GM12878 (cell line): ENCODE data around the gene TADA3. TPM values are rescaled to one million over a fixed set of nuclear protein-coding genes. Genes with fewer than 3 reads are reported as not detected.

Experiments used
- ATAC-seq: fragments of 200-7000 bp; cut with Tn5 transposase; 3 replicates; pipeline ENCODE4 v1.9.1; 2020; ENCODE audit warnings: mild to moderate bottlenecking, moderate library complexity
- BruUV-seq: library from RNA; stranded (reverse); fragments of 400-500 nt; replicated peaks from 2 replicates; lab custom pipeline; 2021; lab: Mats Ljungman, UMichigan
- CTCF ChIA-PET: fragments of 300-600 bp; sonication (Branson Sonifier 250); formaldehyde crosslinking; extraction: SDS; loops from one replicate; lab custom pipeline; 2021; ENCODE audit warnings: inconsistent platforms; lab: Yijun Ruan, JAX
- POLR2A ChIA-PET: fragments of 350-600 bp; formaldehyde crosslinking; extraction: SDS; loops from one replicate; lab custom pipeline; 2021; ENCODE audit warnings: inconsistent platforms; lab: Charles Lee
- RAD21 ChIA-PET: fragments of 300-600 bp; sonication (Branson Sonifier 250); formaldehyde crosslinking; loops from one replicate; lab custom pipeline; 2023; ENCODE audit warnings: antibody characterized with exemption; ENCODE audit not compliant: unreplicated experiment; lab: Charles Lee
- SMC1A ChIA-PET: fragments of 300-600 bp; sonication (Branson Sonifier 250); formaldehyde crosslinking; loops from one replicate; lab custom pipeline; 2023; ENCODE audit not compliant: unreplicated experiment, uncharacterized antibody; lab: Charles Lee
- DNase-seq: peaks from one replicate; pipeline ENCODE4 v3.0.0-alpha.2; 2011; ENCODE audit warnings: low read depth, low spot score
- FAIRE-seq: peaks from 3 replicates; lab custom pipeline; 2011; peaks lifted over from hg19 to GRCh38; lab: Jason Lieb, UNC
- H2AFZ ChIP-seq: 2 replicates; pipeline ENCODE4 v1.6.0; 2011; ENCODE audit warnings: low read depth, low read length, control low read depth; ENCODE audit not compliant: control insufficient read depth
- H3K27ac ChIP-seq: 2 replicates; pipeline ENCODE4 v1.5.1; 2011; ENCODE audit warnings: control low read depth; ENCODE audit not compliant: control insufficient read depth, insufficient read depth
- H3K27me3 ChIP-seq, 2 experiments: replicated peaks in 1 of 2; 2 replicates each; pipeline versions ENCODE4 v1.6.0 to v1.6.1; 2011; ENCODE audit warnings: low read length in 1 of 2; ENCODE audit not compliant: control insufficient read depth in 2 of 2, insufficient read depth in 2 of 2
- H3K36me3 ChIP-seq, 2 experiments: 2 replicates each; pipeline ENCODE4 v1.5.1; 2011; ENCODE audit warnings: low read length in 1 of 2; ENCODE audit not compliant: control insufficient read depth in 2 of 2, insufficient read depth in 2 of 2
- H3K4me1 ChIP-seq: 2 replicates; pipeline ENCODE4 v1.6.1; 2011; ENCODE audit warnings: mild to moderate bottlenecking, low read length, moderate library complexity, mixed read lengths; ENCODE audit not compliant: control insufficient read depth, insufficient read depth
- H3K4me2 ChIP-seq: 2 replicates; pipeline ENCODE4 v1.6.0; 2011; ENCODE audit warnings: control low read depth; ENCODE audit not compliant: control insufficient read depth, insufficient read depth
- H3K4me3 ChIP-seq: fragments of 200-600 bp; sonication (generic); 2 replicates; pipeline ENCODE4 v1.5.1; 2016
- H3K79me2 ChIP-seq: 2 replicates; pipeline ENCODE4 v1.6.0; 2011; ENCODE audit warnings: low read length; ENCODE audit not compliant: control insufficient read depth, insufficient read depth
- H3K9ac ChIP-seq: 2 replicates; pipeline ENCODE4 v1.8.0; 2011; ENCODE audit warnings: low read length, control low read depth, mixed read lengths; ENCODE audit not compliant: control insufficient read depth, insufficient read depth
- H3K9me3 ChIP-seq: replicated peaks from 3 replicates; pipeline ENCODE4 v1.5.1; 2011; ENCODE audit warnings: mild to moderate bottlenecking, low read length; ENCODE audit not compliant: control insufficient read depth, insufficient read depth
- H4K20me1 ChIP-seq: 2 replicates; pipeline ENCODE4 v1.6.0; 2011; ENCODE audit not compliant: control insufficient read depth, insufficient read depth
- CHD4 ChIP-seq: fragments of 200-600 bp; sonication (generic); IDR thresholded peaks from 2 replicates; pipeline ENCODE4 v1.6.1; 2016; ENCODE audit warnings: mild to moderate bottlenecking
- ELK1 ChIP-seq: IDR thresholded peaks from 2 replicates; pipeline ENCODE4 v1.6.1; 2012; ENCODE audit warnings: low read depth, low read length, improper control_type of control experiment
- FOS ChIP-seq: IDR thresholded peaks from 3 replicates; pipeline ENCODE4 v1.6.1; 2011; ENCODE audit warnings: borderline replicate concordance; ENCODE audit not compliant: insufficient read length; ENCODE audit errors: extremely low read depth
- IRF3 ChIP-seq: fragments of 450-650 bp; IDR thresholded peaks from 2 replicates; pipeline ENCODE4 v1.6.1; 2014; ENCODE audit warnings: mild to moderate bottlenecking
- NKRF ChIP-seq: fragments of 450-650 bp; conservative IDR thresholded peaks from 2 replicates; pipeline ENCODE4 v1.6.1; 2017; ENCODE audit warnings: mild to moderate bottlenecking, moderate library complexity
- PAX8 ChIP-seq: fragments of 450-650 bp; IDR thresholded peaks from 2 replicates; pipeline ENCODE4 v1.6.1; 2017; ENCODE audit warnings: mild to moderate bottlenecking, moderate library complexity
- ZBTB40 ChIP-seq: fragments of 450-650 bp; IDR thresholded peaks from 2 replicates; pipeline ENCODE4 v1.6.1; 2016; ENCODE audit warnings: mild to moderate bottlenecking, moderate library complexity, borderline replicate concordance
- ZNF24 ChIP-seq: fragments of 450-650 bp; IDR thresholded peaks from 2 replicates; pipeline ENCODE4 v1.6.1; 2017; ENCODE audit warnings: antibody characterized with exemption, mild to moderate bottlenecking
- WGBS: methylation state at CpG from one replicate; pipeline ENCODE4 v1.1.6; 2016; ENCODE audit warnings: low lambda C conversion rate; ENCODE audit not compliant: insufficient replicate concordance, insufficient coverage; ENCODE audit errors: missing lambda C conversion rate; 5-methylcytosine and 5-hydroxymethylcytosine counted together
- in situ Hi-C: fragments of 300-500 bp; cut with MboI; formaldehyde crosslinking; loops from 9 replicates; pipeline ENCODE4 v1.14.3; 2018; ENCODE audit warnings: mixed read lengths
- intact Hi-C: fragments of 100-400 bp; cut with micrococcal nuclease; formaldehyde crosslinking; loops from one replicate; pipeline ENCODE4 v1.14.2; 2022; ENCODE audit not compliant: unreplicated experiment
- polyA plus RNA-seq, 11 experiments: library from polyadenylated mRNA; depleted of rRNA in 4 of 11; unstranded in 6 of 11; stranded (reverse) in 5 of 11; fragments of >200 nt; fragmentation: Nextera tagmentation in 4 of 11; fragmentation: Illumina TruSeq in 1 of 11; extraction: Ambion mirVana in 4 of 11; extraction: Trizol in 1 of 11; gene quantifications; 1 replicate in 1 of 11; 2 replicates in 10 of 11; pipeline versions ENCODE4 v1.2.1 to v1.2.3, GENCODE V29; 2011 to 2016; ENCODE audit warnings: inconsistent platforms in 2 of 11, missing spikeins in 2 of 11, low read depth in 1 of 11
- total RNA-seq, 4 experiments: library from RNA; depleted of rRNA in 3 of 4; stranded (reverse); fragments of >200 nt in 3 of 4; fragmentation: Illumina TruSeq in 1 of 4; extraction: Trizol in 1 of 4; gene quantifications; 2 replicates each; pipeline versions ENCODE4 v1.2.1 to v1.2.3, GENCODE V29; 2013 to 2021

Gene TADA3
- total and polyA plus RNA-seq, 10 of the 15 experiments (the other 5 are each of a cell fraction or from before 2014, with no cell fraction given), result 2.6 to 71.2 (median 51.0) TPM

GRCh38 chr3:9742560-9742959, 49.7 kb downstream of the TADA3 start:
- ATAC-seq, result no peak
- no peaks in the 10 kb centered on the region for H3K9me3 ChIP-seq
- DNase-seq, result no peak
- H3K79me2 ChIP-seq, result no peaks in the 10 kb centered on the region
- no peaks in the 10 kb centered on the region for H3K27me3 ChIP-seq
- SMC1A ChIA-PET, result no interaction called here
- no peak overlapping the region for H3K4me3 ChIP-seq
- RAD21 ChIA-PET, result no interaction called here
- H3K27ac ChIP-seq, result no peak overlapping the region
- in situ Hi-C loops, result no loop called here
- TF ChIP-seq FOS (no peak), CHD4 (no peak)
- POLR2A ChIA-PET, result no interaction called here
- peaks cover 48 to 55% of the 10 kb centered on the region in 2 experiments for H3K36me3 ChIP-seq
- 100% methylated on average over 1 of the region's 1 CpG for WGBS
- H3K4me1 ChIP-seq, result no peaks in the 10 kb centered on the region
- no peak overlapping the region for H3K4me2 ChIP-seq
- no peak overlapping the region for H2AFZ ChIP-seq
- intact Hi-C loops, result no loop called here
- no peaks in the 10 kb centered on the region for H4K20me1 ChIP-seq
- CTCF ChIA-PET, result interaction anchor here (0.7 kb wide), 1 partner anchor 10 kb away, joined by 4 read pairs; no protein-coding TSS in a partner anchor
- no peak overlapping the region for H3K9ac ChIP-seq
- FAIRE-seq, result no peak
- BruUV-seq, result no TSS peak

- Histone ChIP-seq H3K4me3 (no peak overlapping the region), H3K36me3 (peaks cover 46 to 57% of the 10 kb centered on the region in 2 experiments), H3K9me3 (no peaks in the 10 kb centered on the region), H3K27me3 (no peaks in the 10 kb centered on the region), H4K20me1 (no peaks in the 10 kb centered on the region), H3K79me2 (peaks cover 7% of the 10 kb centered on the region), H3K4me1 (no peaks in the 10 kb centered on the region), H2AFZ (no peak overlapping the region), H3K27ac (no peak overlapping the region), H3K4me2 (no peak overlapping the region), H3K9ac (no peak overlapping the region)
- FAIRE-seq (no peak), ATAC-seq (no peak), DNase-seq (no peak)
- ChIA-PET SMC1A (interaction anchor here (1.9 kb wide), 1 partner anchor 10 kb away, joined by 4 read pairs; the partner anchor contains the start of gene OGG1), RAD21 (interaction anchor here (1.0 to 1.4 kb wide), 3 partner anchors 18 to 53 kb away, joined by 3 to 5 read pairs (median 4); partner anchors contain the start of genes ARPC4, CAMK1 and TADA3), POLR2A (no interaction called here), CTCF (interaction anchor here (1.3 to 2.3 kb wide), 3 partner anchors 11 to 236 kb away, joined by 3 to 11 read pairs (median 4); partner anchors contain the start of gene OGG1)
- WGBS, result 94% methylated on average over 15 of the region's 15 CpGs
- intact Hi-C loops (loop anchor here (10.0 kb wide), 1 partner anchor 384 kb away; no protein-coding TSS in a partner anchor), in situ Hi-C loops (no loop called here)
- BruUV-seq, result no TSS peak
- TF ChIP-seq PAX8 (no peak), IRF3 (no peak), ZBTB40 (no peak), ZNF24 (no peak), ELK1 (no peak), NKRF (no peak)
These were observed 53.1 kb downstream of the TADA3 start for GRCh38 chr3:9739181-9739580.
